K562 treated with DMSO at 1 percent for 4 hours (cell line): ENCODE data around the gene GPR146. TPM values are rescaled to one million over a fixed set of nuclear protein-coding genes. Genes with fewer than 3 reads are reported as not detected.

ENCODE experiments used
- total RNA-seq: library from RNA; unstranded; fragments of 300-600 nt; gene quantifications from 2 replicates; pipeline ENCODE4 v1.2.3, GENCODE V29; 2022; ENCODE audit not compliant: insufficient read depth

GPR146 gene, protein sequence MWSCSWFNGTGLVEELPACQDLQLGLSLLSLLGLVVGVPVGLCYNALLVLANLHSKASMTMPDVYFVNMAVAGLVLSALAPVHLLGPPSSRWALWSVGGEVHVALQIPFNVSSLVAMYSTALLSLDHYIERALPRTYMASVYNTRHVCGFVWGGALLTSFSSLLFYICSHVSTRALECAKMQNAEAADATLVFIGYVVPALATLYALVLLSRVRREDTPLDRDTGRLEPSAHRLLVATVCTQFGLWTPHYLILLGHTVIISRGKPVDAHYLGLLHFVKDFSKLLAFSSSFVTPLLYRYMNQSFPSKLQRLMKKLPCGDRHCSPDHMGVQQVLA
- total RNA-seq, result 4.1 and 5.4 TPM in 2 replicates

DNA sequence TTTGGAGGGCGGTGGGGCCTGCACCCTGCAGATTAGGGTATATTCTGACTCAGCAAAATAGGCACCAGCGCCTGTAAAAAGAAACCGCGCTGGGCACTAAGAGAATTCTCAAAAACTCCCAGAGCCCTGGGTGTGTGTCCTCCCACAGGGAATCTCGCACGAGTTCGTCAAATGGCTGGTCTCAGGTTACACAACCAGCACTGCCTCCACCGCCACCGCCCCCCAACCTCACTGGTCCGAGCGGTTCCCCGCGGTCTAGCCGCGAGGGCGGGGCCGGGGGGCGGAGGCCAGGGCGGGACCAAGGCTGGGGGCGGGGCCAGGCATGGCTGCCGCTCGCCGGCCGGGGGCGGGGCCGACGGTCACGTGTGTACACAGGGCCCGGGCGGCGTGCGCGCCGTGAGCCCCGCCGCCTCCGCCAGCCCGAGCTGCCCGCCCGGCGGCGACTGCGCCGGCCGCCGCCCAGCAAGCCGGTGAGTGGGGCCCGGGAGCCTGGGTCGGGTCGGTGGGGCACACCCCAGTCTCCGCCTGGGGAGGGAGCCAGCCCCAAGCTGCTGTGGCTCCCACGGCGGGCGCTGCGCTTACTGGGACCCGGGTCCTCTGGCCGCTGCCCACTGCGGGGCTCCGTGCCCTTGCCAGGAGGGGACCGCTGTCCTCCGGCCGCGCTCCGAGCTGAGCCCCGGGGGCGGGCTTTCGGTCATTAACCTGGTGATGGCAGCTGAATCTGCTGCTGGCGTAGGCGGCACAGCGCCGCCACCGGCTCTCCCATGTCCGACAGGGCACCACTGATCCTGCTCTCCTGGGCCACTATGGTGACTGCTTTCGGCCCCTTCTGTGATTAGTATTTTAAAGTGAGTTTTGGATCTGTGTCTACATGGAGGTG, at the start of gene GPR146:
Gene GPR146, plus strand, starts transcription at position 358 of the 880 bp plus-strand sequence. CDS start 12,970 bp downstream, outside the sequence.

DNA sequence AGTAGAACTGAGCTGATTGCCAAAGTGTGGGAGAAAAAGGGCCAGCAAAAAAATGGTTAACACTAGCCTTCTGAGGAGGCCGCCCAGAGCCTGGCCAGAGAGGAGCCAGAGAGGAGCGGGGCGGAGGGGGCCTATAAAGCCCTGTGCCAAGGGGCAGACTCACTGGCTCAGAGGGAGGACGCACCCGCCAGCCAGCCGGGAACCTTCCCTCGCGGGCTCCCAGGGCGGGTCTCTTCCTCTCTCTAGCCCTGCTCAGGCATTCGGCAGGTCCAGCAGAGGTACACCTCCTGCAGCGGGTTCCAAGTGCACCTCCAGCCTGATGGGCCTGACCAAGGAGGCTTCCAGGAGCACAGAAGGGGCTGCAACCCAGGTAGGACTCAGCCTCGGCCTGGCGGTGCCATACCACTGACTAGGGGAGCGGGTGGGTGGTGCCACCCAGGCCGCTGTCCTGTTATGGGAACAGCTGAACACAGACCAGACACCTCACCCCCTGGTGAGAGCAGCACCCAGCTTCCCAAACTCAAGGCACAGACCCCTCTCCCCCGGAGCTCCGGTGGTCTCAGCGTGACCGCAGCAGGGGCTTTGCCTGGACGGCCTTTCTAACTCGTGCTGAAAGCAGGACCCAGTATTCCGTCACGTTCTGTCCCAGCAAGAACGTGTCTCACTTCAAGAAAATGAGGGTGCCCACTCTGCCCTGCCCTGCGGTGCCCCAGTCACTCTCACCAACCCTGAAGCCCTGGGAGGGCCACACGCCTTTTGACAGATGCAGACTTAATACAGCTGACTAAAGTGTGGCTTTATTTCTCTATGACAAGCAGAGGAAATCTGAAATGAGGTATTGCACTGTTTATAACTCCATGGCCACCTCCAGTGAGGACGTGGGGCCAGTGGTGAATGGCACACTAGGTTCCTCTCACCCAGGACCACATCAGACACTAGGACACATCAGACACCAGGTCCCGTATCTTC, 43.9 kb downstream of the GPR146 start, which contains the start of gene GPER1:
Gene GPER1, plus strand, starts transcription at position 162 of the 969 bp plus-strand sequence. CDS start 3,616 bp downstream, outside the sequence.

Other genes starting within 250 kb of the GPR146 start
- gene SUN1, start 212.1 kb upstream of the GPR146 start, total RNA-seq, result 85.7 and 95.8 TPM in 2 replicates
- gene GET4, start 168.0 kb upstream of the GPR146 start, total RNA-seq, result 109 and 120 TPM in 2 replicates
- gene ADAP1, start 89.9 kb upstream of the GPR146 start, total RNA-seq, result 0.75 and 3.4 TPM in 2 replicates
- 7.4 and 9.3 TPM in 2 replicates for gene COX19, start 69.0 kb upstream of the GPR146 start, total RNA-seq
- gene CYP2W1, start 61.4 kb upstream of the GPR146 start, total RNA-seq, result not detected in 2 replicates
- 1.6 TPM in 1 of 2 replicates, not detected in the other for gene GPER1, start 43.6 kb downstream of the GPR146 start, total RNA-seq
- gene ZFAND2A, start 115.7 kb downstream of the GPR146 start, total RNA-seq, result 31.8 and 34.1 TPM in 2 replicates
- not detected in 2 replicates for gene UNCX, start 188.3 kb downstream of the GPR146 start, total RNA-seq